Sigmoid colon (tissue), 7 donors: ENCODE results near the gene BYSL. TPM values are rescaled to one million over a fixed set of nuclear protein-coding genes. Genes with fewer than 3 reads are reported as not detected.

Experiments used
- DNase-seq: peaks from one replicate; pipeline ENCODE4 v3.0.0-alpha.2; 2019
- H3K27ac ChIP-seq, 4 donors: fragments of 200-600 bp; sonication (generic); one replicate each; pipeline ENCODE4 v1.5.1; 2016 to 2019; ENCODE audit warnings: mild to moderate bottlenecking in 1 of 4
- H3K27me3 ChIP-seq, 3 donors: fragments of 200-600 bp; sonication (generic); one replicate each; pipeline ENCODE4 v1.5.1; 2019; ENCODE audit warnings: mild to moderate bottlenecking in 1 of 3
- H3K36me3 ChIP-seq, 4 donors: fragments of 200-600 bp; sonication (generic); one replicate each; pipeline ENCODE4 v1.5.1; 2016 to 2019
- H3K4me1 ChIP-seq, 4 donors: fragments of 200-600 bp; sonication (generic); one replicate each; pipeline ENCODE4 v1.5.1; 2017 to 2019
- H3K4me3 ChIP-seq, 4 donors: fragments of 200-600 bp; sonication (generic); one replicate each; pipeline ENCODE4 v1.5.1; 2017 to 2019; ENCODE audit warnings: mild to moderate bottlenecking in 2 of 4, moderate library complexity in 1 of 4
- H3K9me3 ChIP-seq, 4 donors: fragments of 200-600 bp in 3 of 4; sonication (generic) in 3 of 4; one replicate each; pipeline versions ENCODE4 v1.5.1 to v1.6.1; 2013 to 2019
- CTCF ChIP-seq, 4 experiments: fragments of 450-650 bp in 3 of 4; fragments of 200-600 bp in 1 of 4; IDR thresholded peaks; one replicate each; pipeline ENCODE4 v1.5.1; 2016 to 2019; ENCODE audit warnings: antibody characterized with exemption in 4 of 4, mild to moderate bottlenecking in 3 of 4, moderate library complexity in 2 of 4
- EP300 ChIP-seq, 4 donors: sonication (generic); formaldehyde crosslinking; IDR thresholded peaks; one replicate each; pipeline ENCODE4 v1.6.1; 2017; ENCODE audit warnings: antibody characterized with exemption in 4 of 4
- POLR2A ChIP-seq, 2 donors: fragments of 450-650 bp; IDR thresholded peaks; one replicate each; pipeline ENCODE4 v1.6.1; 2016; ENCODE audit warnings: antibody characterized with exemption in 2 of 2, mild to moderate bottlenecking in 2 of 2, moderate library complexity in 2 of 2
- POLR2AphosphoS5 ChIP-seq, 4 donors: sonication (generic); formaldehyde crosslinking; IDR thresholded peaks; one replicate each; pipeline ENCODE4 v1.6.1; 2017; ENCODE audit warnings: antibody characterized with exemption in 4 of 4
- WGBS, 2 donors: extraction: QIAGEN DNeasy Blood & Tissue Kit; methylation state at CpG; one replicate each; pipeline ENCODE4 v1.1.7; 2013; 5-methylcytosine and 5-hydroxymethylcytosine counted together
- intact Hi-C: fragments of 100-400 bp; cut with DNase I; formaldehyde crosslinking; loops from one replicate; pipeline ENCODE4 v1.15.1; 2023
- polyA plus RNA-seq, 3 donors: library from polyadenylated mRNA; stranded (reverse); fragments of 200-250 nt; gene quantifications; one replicate each; pipeline ENCODE4 v1.2.3, GENCODE V29; 2013
- total RNA-seq, 4 donors: library from RNA; depleted of rRNA; stranded (reverse); fragments of >200 nt; gene quantifications; one replicate each; pipeline ENCODE4 v1.1.0, GENCODE V29; 2016
- donor health status: healthy with polysubstance abuse.
- donor health status: Bipolar disorder and iron deficiency.
- donor health status: healthy.

BYSL gene
- total and polyA plus RNA-seq, 7 donors: 2.9 to 14.0 (median 5.0) TPM

DNA sequence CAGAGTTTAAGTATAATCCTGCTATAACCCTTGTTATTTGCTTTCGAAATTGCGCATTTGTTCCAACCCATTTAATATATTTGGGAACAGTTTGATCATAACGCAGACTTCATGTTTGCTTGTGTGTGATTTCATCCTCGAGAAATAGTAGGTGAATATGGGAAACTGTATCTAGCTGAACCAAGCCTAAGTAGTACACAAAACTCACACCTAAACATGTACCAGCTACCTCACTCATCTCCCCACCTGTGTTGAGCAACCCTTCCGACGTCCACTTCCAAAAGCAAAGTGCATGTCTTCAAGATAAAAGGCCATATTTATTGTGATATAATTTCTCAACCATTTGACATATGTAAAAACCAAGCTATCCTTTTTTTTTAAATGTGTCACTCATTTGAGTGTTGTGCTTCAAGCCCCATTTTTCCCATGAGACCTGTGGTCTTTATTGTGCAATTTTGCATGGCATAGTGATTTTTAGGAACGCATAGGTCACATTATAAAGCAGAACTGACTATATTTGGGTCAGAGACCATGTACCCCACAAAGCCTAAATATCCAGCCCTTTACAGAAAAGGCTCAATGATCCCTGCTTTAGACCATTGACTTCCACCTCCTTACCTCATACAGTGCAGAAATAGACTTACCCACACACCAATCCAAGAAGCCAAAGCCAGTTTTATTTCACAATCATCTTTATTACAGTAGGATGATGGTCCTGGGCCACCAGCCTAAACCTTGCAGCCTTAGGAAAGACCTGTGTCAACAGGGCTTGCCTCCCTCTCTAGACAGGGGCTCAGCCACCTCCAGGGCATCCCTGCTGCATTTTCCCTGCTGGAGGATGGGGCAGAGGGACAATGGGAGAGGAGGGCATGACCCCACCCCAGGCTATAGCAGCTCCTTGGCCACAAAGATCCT, 13.2 kb downstream of the BYSL start:
- no peak overlapping the region for H3K4me3 ChIP-seq
- H3K9me3 ChIP-seq: no peaks in the 10 kb centered on the region
- DNase-seq: no peak
- no peaks in the 10 kb centered on the region for H3K27me3 ChIP-seq
- 80% methylated on average over 7 of the region's 7 CpGs for WGBS, 2 donors
- TF ChIP-seq EP300 (IDR thresholded peaks at IDR 0.05) (no peak), CTCF (IDR thresholded peaks at IDR 0.05) (no peak), POLR2AphosphoS5 (IDR thresholded peaks at IDR 0.05) (no peak), POLR2A (IDR thresholded peaks at IDR 0.05) (no peak)
- peaks cover 0 to 38% (median 31%) of the 10 kb centered on the region in 4 donors for H3K4me1 ChIP-seq
- no peak overlapping the region for H3K27ac ChIP-seq
- intact Hi-C loops: no loop called here
- H3K36me3 ChIP-seq: peaks cover 34 to 66% (median 48%) of the 10 kb centered on the region in 4 donors

DNA sequence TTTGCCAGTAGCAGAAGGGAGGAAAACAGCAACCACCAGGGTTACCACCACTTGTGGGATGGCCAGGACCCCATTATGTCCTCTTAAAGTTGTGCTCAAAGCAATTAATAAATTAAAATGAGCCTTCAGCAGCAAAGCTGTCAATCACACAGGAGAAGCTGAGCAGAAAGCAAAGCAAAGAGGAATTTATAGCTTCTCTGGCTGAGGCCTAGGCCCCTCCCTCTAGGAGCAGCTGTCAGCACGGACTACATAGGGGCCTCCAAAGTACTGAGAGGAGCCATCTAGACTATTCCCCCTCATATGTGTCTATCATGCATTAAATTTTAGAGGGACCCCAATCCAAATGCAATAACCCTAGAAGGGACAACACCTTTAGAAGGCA, 13.9 kb downstream of the BYSL start:
- TF ChIP-seq CTCF (IDR thresholded peaks at IDR 0.05) (no peak), POLR2AphosphoS5 (IDR thresholded peaks at IDR 0.05) (no peak), POLR2A (IDR thresholded peaks at IDR 0.05) (no peak), EP300 (IDR thresholded peaks at IDR 0.05) (no peak)
- DNase-seq: no peak
- no peak overlapping the region for H3K4me3 ChIP-seq
- WGBS, 2 donors: 35 to 45% methylated on average over 1 of the region's 1 CpG
- no peaks in the 10 kb centered on the region for H3K9me3 ChIP-seq
- no peaks in the 10 kb centered on the region for H3K27me3 ChIP-seq
- intact Hi-C loops: no loop called here
- H3K4me1 ChIP-seq: peaks cover 0 to 45% (median 37%) of the 10 kb centered on the region in 4 donors
- H3K36me3 ChIP-seq: peaks cover 29 to 59% (median 45%) of the 10 kb centered on the region in 4 donors
- H3K27ac ChIP-seq: no peak overlapping the region

- peaks cover 0 to 50% (median 42%) of the 10 kb centered on the region in 4 donors for H3K4me1 ChIP-seq
- no peak for TF ChIP-seq CTCF (IDR thresholded peaks at IDR 0.05)
- 57 to 86% methylated on average over 8 of the region's 8 CpGs for WGBS, 2 donors
- peaks cover 24 to 54% (median 43%) of the 10 kb centered on the region in 4 donors for H3K36me3 ChIP-seq
- H3K9me3 ChIP-seq: no peaks in the 10 kb centered on the region
- intact Hi-C loops: no loop called here
- H3K4me3 ChIP-seq: no peak overlapping the region
- H3K27ac ChIP-seq: peak overlapping the region in 2 of 4 donors; percentile 3 to 88
- no peaks in the 10 kb centered on the region for H3K27me3 ChIP-seq
- no peak for DNase-seq
Measured at GRCh38 chr6:41935685-41936072, 14.4 kb downstream of the BYSL start.

DNA sequence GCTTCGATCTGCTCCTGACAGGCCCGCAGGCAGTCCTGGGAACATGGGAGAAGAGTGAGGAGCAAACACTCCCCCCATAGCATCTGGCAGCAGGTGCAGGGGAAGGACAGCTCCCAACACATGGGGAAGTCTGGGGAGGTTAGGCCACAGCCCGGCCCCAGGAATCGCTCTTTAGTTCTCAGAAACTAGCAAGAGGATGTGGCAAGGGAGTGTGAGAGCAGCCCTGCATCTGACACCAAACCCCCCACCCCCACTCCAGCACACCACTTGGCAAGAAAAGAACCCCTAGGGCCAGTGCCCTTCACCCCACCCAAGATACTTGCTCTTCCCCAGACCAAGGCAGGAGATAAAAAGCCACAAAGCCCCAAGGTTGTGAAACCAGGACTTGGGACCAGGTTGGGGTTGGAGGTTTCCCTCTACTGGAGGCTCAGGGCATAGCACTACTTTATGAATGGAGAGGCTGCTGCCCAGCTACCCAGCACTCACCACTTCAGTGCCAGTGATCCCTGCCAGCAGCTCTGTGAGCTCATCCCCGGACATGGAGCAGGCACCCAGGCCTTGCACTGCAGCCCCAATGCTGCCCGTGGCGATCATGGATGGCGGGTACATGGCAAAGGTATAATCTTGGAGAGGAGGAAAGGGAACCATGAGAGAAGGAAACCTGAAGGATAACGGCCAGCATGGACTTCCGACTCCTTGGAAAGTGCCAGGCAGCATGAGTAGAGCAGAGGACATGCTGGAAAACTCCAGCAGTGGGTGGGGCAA, 15.0 kb downstream of the BYSL start:
- Histone ChIP-seq H3K4me3 (no peak overlapping the region), H3K9me3 (no peaks in the 10 kb centered on the region), H3K36me3 (peaks cover 20 to 48% (median 39%) of the 10 kb centered on the region in 4 donors), H3K27me3 (no peaks in the 10 kb centered on the region), H3K27ac (peak overlapping the region; percentile 22 to 90 (median 76)), H3K4me1 (peaks cover 0 to 55% (median 44%) of the 10 kb centered on the region in 4 donors)
- intact Hi-C loops: no loop called here
- TF ChIP-seq CTCF (IDR thresholded peaks at IDR 0.05) (peak; percentile 69 to 83 (median 72)), EP300 (IDR thresholded peaks at IDR 0.05) (no peak), POLR2AphosphoS5 (IDR thresholded peaks at IDR 0.05) (peak in 2 of 4 donors; percentile 24 to 39)
- WGBS, 2 donors: 45 to 56% methylated on average over 10 of the region's 10 CpGs
- DNase-seq: peak; percentile 85
